ENCODE measurements around the gene SLC44A2.

DNA sequence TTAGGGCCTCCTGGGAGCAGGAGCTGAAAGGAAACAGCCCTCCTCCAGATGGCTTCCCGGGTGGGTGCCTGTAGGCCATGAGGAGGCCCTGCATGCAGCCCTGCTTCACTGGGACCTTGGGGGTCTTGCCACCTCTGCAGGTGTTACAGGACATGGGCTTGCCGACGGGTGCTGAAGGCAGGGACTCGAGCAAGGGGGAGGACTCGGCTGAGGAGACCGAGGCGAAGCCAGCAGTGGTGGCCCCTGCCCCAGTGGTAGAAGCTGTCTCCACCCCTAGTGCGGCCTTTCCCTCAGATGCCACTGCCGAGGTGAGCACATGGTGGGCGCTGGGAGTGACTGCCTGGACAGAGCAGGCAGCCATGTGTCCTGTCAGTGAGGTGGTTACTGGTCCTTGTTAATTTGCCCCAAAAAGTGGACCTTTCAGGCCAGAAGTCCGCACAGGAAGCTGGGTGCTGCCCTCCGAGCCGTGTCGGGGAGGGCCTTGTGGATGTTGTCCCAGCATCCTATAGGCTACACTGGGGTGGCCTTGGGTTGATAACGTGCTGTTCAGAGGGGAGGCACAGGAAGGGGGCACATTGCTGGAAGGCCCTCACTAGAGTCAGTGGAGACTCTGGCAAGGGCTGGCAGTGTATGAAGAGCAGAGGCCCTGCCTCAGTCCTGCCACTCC lies 57.2 kb downstream of the SLC44A2 start:
- TF ChIP-seq, protein P1, sequence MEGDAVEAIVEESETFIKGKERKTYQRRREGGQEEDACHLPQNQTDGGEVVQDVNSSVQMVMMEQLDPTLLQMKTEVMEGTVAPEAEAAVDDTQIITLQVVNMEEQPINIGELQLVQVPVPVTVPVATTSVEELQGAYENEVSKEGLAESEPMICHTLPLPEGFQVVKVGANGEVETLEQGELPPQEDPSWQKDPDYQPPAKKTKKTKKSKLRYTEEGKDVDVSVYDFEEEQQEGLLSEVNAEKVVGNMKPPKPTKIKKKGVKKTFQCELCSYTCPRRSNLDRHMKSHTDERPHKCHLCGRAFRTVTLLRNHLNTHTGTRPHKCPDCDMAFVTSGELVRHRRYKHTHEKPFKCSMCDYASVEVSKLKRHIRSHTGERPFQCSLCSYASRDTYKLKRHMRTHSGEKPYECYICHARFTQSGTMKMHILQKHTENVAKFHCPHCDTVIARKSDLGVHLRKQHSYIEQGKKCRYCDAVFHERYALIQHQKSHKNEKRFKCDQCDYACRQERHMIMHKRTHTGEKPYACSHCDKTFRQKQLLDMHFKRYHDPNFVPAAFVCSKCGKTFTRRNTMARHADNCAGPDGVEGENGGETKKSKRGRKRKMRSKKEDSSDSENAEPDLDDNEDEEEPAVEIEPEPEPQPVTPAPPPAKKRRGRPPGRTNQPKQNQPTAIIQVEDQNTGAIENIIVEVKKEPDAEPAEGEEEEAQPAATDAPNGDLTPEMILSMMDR (conservative IDR thresholded peaks at IDR 0.05 in 1 of 2, IDR thresholded peaks at IDR 0.05 in 1 of 2; ENCODE audit: low read depth in 1 of 2, low read length in 2 of 2), result no peak
- no peak for TF ChIP-seq EZH2 (IDR thresholded peaks at IDR 0.05; ENCODE audit: low read length, missing control alignments)

Data from fibroblast of lung (primary cell).